ENCODE results near the gene XPO6. TPM values are rescaled to one million over a fixed set of nuclear protein-coding genes. Genes with fewer than 3 reads are reported as not detected.

Gene XPO6
- total and polyA plus RNA-seq, 4 donors = 27.5 to 50.0 (median 36.0) TPM

GRCh38 chr16:28208131-28208530 lies 3.6 kb downstream of the XPO6 start:
- Histone ChIP-seq H3K9ac (ENCODE audit: low read depth in 1 of 2, low read length in 2 of 2) (no peak overlapping the region), H3K27me3 (ENCODE audit: control insufficient read depth in 4 of 4, insufficient read depth in 4 of 4, low read length in 3 of 4) (no peaks in the 10 kb centered on the region), H3K4me3 (ENCODE audit: low read depth in 1 of 3, low read length in 3 of 3) (no peak overlapping the region), H3K36me3 (ENCODE audit: control insufficient read depth in 4 of 4, insufficient read depth in 3 of 4, low read depth in 1 of 4, low read length in 3 of 4) (peaks cover 1 to 20% (median 13%) of the 10 kb centered on the region in 4 donors), H3K27ac (ENCODE audit: low read depth in 1 of 2, low read length in 2 of 2) (no peak overlapping the region), H3K9me3 (ENCODE audit: control insufficient read depth in 4 of 4, low read length in 3 of 4) (no peaks in the 10 kb centered on the region), H3K4me1 (ENCODE audit: control insufficient read depth in 4 of 4, insufficient read depth in 4 of 4, low read length in 3 of 4) (peaks cover 0 to 12% (median 9%) of the 10 kb centered on the region in 4 donors)
- no peak for DNase-seq (ENCODE audit: low spot score)
- TF ChIP-seq YY1 (IDR thresholded peaks at IDR 0.05) (no peak), SP1 (IDR thresholded peaks at IDR 0.05) (no peak), EGR1 (IDR thresholded peaks at IDR 0.05; ENCODE audit: low read depth in 2 of 2) (no peak), FOXA1 (IDR thresholded peaks at IDR 0.05) (no peak), GABPA (IDR thresholded peaks at IDR 0.05 in 1 of 2, conservative IDR thresholded peaks at IDR 0.05 in 1 of 2) (no peak), JUND (IDR thresholded peaks at IDR 0.05) (no peak), RAD21 (IDR thresholded peaks at IDR 0.05) (no peak), MAX (IDR thresholded peaks at IDR 0.05) (no peak), TAF1 (conservative IDR thresholded peaks at IDR 0.05) (no peak), HNF4A (conservative IDR thresholded peaks at IDR 0.05) (no peak), HNF4G (IDR thresholded peaks at IDR 0.05) (no peak), FOXA2 (IDR thresholded peaks at IDR 0.05) (no peak), ATF3 (IDR thresholded peaks at IDR 0.05) (no peak), ZBTB33 (IDR thresholded peaks at IDR 0.05) (no peak), NR2F2 (IDR thresholded peaks at IDR 0.05) (no peak), RXRA (IDR thresholded peaks at IDR 0.05) (no peak), REST (IDR thresholded peaks at IDR 0.05) (no peak), CTCF (IDR thresholded peaks at IDR 0.05; ENCODE audit: low read depth, low read length, missing input control) (no peak)
- WGBS = 97% methylated on average over 4 of the region's 4 CpGs
